WI38 (cell line): ENCODE data around the gene MCIDAS.

Experiments used
- H3K4me3 ChIP-seq: 2 replicates; pipeline ENCODE4 v1.5.1; 2011; ENCODE audit warnings: low read depth, mild to moderate bottlenecking, control low read depth, low read length
- TF ChIP-seq, protein P1 (sequence below): IDR thresholded peaks from 2 replicates; pipeline ENCODE4 v1.5.1; 2012; ENCODE audit warnings: low read depth, mild to moderate bottlenecking, control low read depth, low read length

MCIDAS gene

DNA sequence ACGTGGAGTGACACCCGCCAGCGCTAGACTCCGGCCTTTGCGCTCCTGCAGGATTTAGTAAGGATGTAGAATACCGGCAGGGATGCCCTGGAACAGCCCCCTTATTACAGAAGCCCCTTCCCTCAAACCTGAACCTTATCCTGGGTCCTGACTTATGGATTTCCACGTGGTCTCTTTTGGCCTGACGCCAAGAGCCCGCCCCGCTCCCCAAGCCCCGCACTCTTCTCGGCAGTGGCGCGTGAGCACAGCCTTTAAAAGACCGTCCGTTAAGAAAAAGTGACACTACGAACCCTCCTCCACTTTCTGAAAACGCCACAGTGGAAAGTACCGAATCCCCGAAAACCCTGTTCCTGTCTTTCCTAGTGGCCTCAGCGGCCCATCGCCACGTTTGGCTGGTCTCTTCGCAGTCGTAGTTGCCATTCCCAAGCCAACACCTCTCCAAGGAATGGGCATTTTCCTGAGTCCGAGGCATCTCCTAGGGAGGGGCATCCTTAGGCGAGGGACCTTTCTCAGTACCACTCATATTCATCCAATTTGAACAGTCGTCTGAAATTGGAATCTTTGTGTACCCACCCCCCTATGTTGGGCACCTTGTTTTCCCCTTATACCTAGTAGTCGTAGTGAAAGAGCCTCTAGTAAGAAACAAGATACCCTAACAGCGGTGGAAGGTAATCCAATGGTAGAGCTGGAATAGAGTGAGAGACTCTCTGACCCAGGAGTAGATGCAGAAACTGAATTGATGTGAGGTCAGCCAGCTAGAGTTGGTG, 732 bp upstream of the MCIDAS start:
- peak overlapping the region; percentile 34 for H3K4me3 ChIP-seq
- TF ChIP-seq, protein P1, sequence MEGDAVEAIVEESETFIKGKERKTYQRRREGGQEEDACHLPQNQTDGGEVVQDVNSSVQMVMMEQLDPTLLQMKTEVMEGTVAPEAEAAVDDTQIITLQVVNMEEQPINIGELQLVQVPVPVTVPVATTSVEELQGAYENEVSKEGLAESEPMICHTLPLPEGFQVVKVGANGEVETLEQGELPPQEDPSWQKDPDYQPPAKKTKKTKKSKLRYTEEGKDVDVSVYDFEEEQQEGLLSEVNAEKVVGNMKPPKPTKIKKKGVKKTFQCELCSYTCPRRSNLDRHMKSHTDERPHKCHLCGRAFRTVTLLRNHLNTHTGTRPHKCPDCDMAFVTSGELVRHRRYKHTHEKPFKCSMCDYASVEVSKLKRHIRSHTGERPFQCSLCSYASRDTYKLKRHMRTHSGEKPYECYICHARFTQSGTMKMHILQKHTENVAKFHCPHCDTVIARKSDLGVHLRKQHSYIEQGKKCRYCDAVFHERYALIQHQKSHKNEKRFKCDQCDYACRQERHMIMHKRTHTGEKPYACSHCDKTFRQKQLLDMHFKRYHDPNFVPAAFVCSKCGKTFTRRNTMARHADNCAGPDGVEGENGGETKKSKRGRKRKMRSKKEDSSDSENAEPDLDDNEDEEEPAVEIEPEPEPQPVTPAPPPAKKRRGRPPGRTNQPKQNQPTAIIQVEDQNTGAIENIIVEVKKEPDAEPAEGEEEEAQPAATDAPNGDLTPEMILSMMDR: no peak

DNA sequence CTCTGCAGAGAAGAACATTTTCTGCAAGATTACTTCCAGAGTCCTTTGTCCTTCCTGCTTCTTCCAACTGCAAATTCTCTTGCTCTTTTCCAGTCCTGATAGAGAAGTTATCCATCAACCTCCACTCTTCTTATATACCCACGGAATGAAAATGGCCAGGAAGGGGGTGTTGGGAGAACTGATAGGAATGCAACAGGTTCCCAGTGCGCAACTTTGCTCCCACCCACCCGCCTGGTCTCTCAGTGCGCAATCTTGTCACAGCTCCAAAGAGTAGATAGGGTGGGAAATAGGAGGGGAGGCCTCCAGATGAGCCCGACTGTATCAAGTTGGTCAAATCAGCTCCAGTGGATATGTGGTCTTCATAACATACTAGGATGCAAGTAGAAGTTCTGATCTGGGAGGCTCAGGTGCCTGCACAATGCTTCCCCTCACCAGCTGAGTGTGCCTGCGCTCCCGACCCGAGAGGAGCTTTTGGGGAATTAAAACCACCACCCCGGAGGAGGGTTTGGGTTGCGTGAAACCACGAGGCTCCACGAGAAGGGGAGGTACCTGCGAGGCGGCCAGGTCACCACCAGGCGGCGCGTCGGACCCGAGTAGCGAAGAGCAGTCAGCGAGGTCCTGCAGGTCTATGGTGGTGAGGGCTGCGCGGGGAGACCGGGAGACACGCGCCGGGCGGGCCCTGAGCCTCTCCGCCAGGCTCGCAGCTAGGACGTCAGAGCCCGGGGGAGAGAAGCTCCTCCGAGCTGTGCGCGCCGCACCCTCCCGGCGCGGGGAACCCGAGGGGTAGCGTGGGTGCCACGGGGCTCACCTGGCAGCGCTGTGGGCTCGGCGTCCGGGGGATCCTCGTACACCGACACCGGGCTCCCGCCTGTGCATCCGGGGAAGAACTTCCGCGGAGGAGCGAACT, 835 bp downstream of the MCIDAS start:
- TF ChIP-seq, protein P1: peak; percentile 38; the same call in 1 of the 2 replicates
- H3K4me3 ChIP-seq: no peak overlapping the region

DNA sequence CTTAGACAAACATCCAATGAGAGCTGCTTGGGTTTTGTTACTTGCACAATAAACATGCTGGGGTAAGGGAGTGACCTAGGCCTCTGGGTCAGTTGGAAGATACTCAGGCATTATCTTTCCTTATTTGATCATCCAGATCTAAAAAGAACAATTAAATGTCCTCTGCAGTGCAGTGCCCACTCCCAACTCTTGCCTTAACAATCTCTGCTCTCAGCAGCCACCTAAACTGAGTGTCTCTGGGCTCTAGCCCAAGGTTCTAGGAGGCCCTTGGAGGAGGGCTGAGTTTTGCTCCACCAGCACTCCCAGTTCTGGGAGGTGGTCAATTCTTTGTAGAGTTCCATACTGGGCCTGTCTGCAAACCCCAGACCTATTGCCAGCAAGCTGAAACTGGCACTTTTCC, 1.8 kb downstream of the MCIDAS start:
- TF ChIP-seq, protein P1: no peak

DNA sequence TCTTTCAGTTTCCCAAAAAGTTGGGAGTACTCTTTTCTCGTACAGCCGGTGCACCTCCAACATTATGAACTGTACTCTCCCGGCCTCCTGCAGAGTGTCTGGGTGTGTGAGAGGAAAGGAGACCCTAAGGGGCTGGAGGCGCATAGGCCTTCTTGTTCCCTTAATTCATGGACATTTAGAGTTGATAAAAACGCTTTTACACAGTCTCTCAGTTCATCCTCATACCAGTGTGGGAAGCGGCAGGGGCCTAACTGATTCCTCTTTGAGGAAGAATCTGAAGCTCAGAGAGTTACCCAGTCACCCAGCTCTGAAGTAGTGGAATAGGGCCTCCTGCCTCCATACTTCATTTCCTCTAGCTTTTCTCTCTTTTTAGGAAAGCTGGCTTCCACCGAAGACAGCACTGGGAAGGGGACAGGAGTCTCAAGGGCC, 3.3 kb downstream of the MCIDAS start:
- TF ChIP-seq, protein P1: no peak
- no peak overlapping the region for H3K4me3 ChIP-seq

More for the DNA sequence above, 1.8 kb downstream of the MCIDAS start:
- no peak overlapping the region for H3K4me3 ChIP-seq

DNA sequence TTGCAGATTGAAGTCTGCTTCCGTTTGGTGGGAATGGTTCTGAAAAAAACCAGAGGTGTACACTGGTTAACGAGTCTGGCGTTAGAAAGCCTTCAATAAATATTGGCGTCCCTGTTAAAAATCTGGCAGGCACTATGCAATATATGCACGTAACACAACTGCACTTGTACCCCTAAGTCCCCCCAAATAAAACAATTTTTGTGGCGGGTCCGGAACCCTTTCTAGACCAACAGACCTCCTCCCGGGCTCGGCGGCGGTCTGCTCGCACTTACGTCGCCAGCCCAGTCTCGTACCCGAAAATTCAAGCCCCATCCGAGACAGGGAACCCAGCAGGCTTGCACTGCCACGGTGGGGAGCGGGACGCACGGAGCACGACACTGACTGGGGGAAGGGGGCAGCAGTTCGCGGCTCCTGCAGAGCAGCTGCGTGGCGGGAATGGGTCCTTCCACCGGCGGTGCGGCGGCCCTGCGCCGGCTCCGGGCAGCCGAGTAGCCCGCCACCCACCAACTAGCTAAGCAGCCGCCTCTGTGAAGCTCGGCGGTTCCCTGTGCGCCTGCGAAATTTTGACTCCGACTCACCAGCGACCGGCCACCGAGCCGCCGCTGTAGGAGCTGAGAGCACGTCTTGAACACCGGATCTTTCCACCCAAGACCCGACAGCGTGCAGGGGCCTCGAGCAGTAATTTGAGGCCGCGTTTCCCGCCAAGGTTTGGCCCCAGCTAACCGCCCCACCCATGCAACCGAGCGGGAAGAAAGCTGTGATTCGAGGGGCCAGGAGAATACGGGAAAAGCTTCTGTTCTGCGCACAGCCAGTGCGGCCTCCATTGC, 3.9 kb downstream of the MCIDAS start:
- H3K4me3 ChIP-seq: no peak overlapping the region
- TF ChIP-seq, protein P1: no peak

DNA sequence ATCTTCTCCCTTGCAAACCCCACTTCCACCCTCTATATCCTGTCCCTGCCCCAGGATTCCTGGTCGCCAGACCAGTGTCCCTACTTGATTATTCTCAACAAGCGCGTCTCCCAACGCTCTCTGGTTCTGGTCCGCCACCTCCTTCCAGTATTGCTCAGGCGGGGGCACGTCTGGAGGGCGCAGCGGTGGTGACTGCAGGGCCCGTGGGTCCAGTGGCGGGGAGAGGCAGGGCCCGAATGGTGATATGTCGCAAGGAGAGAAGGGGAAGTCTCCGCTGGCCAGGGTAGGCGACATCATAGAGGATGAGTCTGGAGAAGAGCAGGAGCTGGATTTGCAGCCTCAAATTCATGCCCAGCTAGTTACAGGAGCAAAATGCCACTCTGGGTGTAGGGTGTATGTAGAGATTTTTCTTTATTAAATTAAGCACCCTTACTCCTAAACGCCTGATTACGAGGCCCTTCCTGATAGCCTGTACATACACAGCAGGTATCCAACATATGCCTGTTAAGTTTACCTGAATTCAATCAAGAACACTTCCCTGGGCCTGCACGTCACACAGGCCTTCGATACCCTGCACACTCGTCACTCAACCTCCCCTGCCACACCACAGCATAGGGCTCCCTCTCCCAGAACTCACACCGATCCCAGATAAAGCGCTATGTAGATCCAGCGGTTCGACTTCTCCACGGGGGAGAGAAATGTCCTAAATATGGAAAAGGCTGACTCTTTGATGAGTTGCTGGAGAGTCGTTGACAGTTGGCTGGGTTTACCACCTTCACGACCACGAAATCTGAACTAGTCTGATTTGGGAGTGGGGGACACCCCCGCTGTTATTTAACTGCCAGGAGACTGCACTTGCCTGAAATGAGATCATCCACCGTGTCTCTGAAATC, 4.8 kb downstream of the MCIDAS start:
- no peak overlapping the region for H3K4me3 ChIP-seq
- TF ChIP-seq, protein P1: no peak
